Measurements from ENCODE around the gene TMEM239. TPM values are rescaled to one million over a fixed set of nuclear protein-coding genes. Genes with fewer than 3 reads are reported as not detected.

The TMEM239 gene
- polyA plus RNA-seq, 1 donor from 2014 or later: not detected

DNA sequence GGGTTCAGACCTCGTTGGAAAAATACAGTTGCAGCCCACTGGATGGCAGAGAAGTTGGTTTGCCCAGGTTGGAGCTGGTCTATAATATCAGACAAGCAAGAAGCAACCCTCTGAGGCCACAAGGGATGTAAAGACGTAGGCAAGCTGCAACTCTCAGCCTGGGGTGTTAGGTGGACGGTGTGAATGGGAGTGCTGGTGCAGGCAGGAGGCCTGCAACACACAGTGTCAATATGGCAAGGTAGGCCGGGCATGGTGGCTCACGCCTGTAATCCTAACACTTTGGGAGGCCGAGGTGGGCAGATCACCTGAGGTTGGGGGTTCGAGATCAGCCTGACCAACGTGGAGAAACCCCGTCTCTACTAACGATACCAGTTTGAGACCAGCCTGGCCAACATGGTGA is 34.9 kb downstream of the TMEM239 start:
- Histone ChIP-seq H3K4me2 (ENCODE audit: low read length) (no peak overlapping the region), H4K20me1 (ENCODE audit: insufficient read depth) (no peaks in the 10 kb centered on the region), H2AFZ (ENCODE audit: low read depth, low read length) (no peak overlapping the region), H3K27me3 (ENCODE audit: insufficient read depth, low read depth, low read length) (no peaks in the 10 kb centered on the region), H3K4me3 (ENCODE audit: low read length) (no peak overlapping the region), H3K27ac (ENCODE audit: low read length) (no peak overlapping the region), H3K9ac (ENCODE audit: low read length) (no peak overlapping the region), H3K36me3 (ENCODE audit: insufficient read depth, low read length) (no peaks in the 10 kb centered on the region), H3K79me2 (replicated peaks; ENCODE audit: insufficient read depth, low read length) (no peaks in the 10 kb centered on the region), H3K9me2 (ENCODE audit: insufficient read depth, low read length) (no peaks in the 10 kb centered on the region), H3K9me3 (ENCODE audit: low read length) (no peaks in the 10 kb centered on the region), H3F3A (ENCODE audit: insufficient read depth, low read length, poor library complexity, severe bottlenecking) (no peaks in the 10 kb centered on the region)
- TF ChIP-seq SMC3 (conservative IDR thresholded peaks at IDR 0.05; ENCODE audit: poor library complexity) (no peak), RAD21 (conservative IDR thresholded peaks at IDR 0.05) (no peak), REST (IDR thresholded peaks at IDR 0.05; ENCODE audit: borderline replicate concordance) (no peak), TAF1 (IDR thresholded peaks at IDR 0.05; ENCODE audit: low read depth) (no peak), CTCF (IDR thresholded peaks at IDR 0.05; ENCODE audit: poor library complexity, severe bottlenecking) (no peak), EP300 (conservative IDR thresholded peaks at IDR 0.05; ENCODE audit: poor library complexity, severe bottlenecking) (no peak), POLR2AphosphoS5 (IDR thresholded peaks at IDR 0.05) (no peak), EZH2 (IDR thresholded peaks at IDR 0.05; ENCODE audit: borderline replicate concordance, insufficient read depth, low read length, poor library complexity, severe bottlenecking) (no peak), MXI1 (conservative IDR thresholded peaks at IDR 0.05; ENCODE audit: poor library complexity, severe bottlenecking) (no peak)

DNA sequence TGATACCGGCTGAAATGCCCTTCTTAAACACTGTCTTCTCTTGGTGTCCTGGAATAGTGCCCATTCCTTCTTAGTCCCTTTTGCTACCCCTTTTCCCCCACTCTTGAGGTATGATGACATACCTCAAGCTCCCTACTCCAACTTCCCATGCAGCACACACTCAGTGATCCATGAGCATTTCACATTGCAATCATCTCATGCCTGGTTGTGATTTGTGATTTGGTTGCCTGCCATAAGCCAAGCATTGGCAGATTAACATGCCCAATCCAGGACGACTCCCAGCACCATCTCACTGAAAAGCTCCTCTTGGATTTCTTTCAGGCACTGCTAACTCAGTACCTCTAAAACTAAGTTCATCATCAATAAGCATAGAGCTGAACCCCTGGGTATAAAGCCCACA is 42.4 kb downstream of the TMEM239 start:
- Histone ChIP-seq H3K27me3 (ENCODE audit: insufficient read depth, low read depth, low read length) (no peaks in the 10 kb centered on the region), H3K4me2 (ENCODE audit: low read length) (no peak overlapping the region), H3K9me2 (ENCODE audit: insufficient read depth, low read length) (no peaks in the 10 kb centered on the region), H3K9ac (ENCODE audit: low read length) (no peak overlapping the region), H3K4me3 (ENCODE audit: low read length) (no peak overlapping the region), H3F3A (ENCODE audit: insufficient read depth, low read length, poor library complexity, severe bottlenecking) (no peaks in the 10 kb centered on the region), H4K20me1 (ENCODE audit: insufficient read depth) (no peaks in the 10 kb centered on the region), H2AFZ (ENCODE audit: low read depth, low read length) (no peak overlapping the region), H3K36me3 (ENCODE audit: insufficient read depth, low read length) (no peaks in the 10 kb centered on the region), H3K9me3 (ENCODE audit: low read length) (no peaks in the 10 kb centered on the region), H3K27ac (ENCODE audit: low read length) (no peak overlapping the region), H3K79me2 (replicated peaks; ENCODE audit: insufficient read depth, low read length) (no peaks in the 10 kb centered on the region)
- TF ChIP-seq EP300 (conservative IDR thresholded peaks at IDR 0.05; ENCODE audit: poor library complexity, severe bottlenecking): no peak
- TF ChIP-seq EZH2 (IDR thresholded peaks at IDR 0.05; ENCODE audit: borderline replicate concordance, insufficient read depth, low read length, poor library complexity, severe bottlenecking): no peak
- no peak for TF ChIP-seq TAF1 (IDR thresholded peaks at IDR 0.05; ENCODE audit: low read depth)
- TF ChIP-seq REST (IDR thresholded peaks at IDR 0.05; ENCODE audit: borderline replicate concordance): no peak
- TF ChIP-seq RAD21 (conservative IDR thresholded peaks at IDR 0.05): no peak
- no peak for TF ChIP-seq MXI1 (conservative IDR thresholded peaks at IDR 0.05; ENCODE audit: poor library complexity, severe bottlenecking)
- no peak for TF ChIP-seq POLR2AphosphoS5 (IDR thresholded peaks at IDR 0.05)
- TF ChIP-seq CTCF (IDR thresholded peaks at IDR 0.05; ENCODE audit: poor library complexity, severe bottlenecking): no peak
- TF ChIP-seq SMC3 (conservative IDR thresholded peaks at IDR 0.05; ENCODE audit: poor library complexity): no peak

Data from neural cell (in vitro differentiated cells).